GM18502 (cell line): Measurements from ENCODE around the gene ZNF488.

ENCODE experiments used
- ATAC-seq: cut with Tn5 transposase; IDR thresholded peaks from one replicate; pipeline ENCODE4 v1.9.1; 2021; ENCODE audit warnings: mild to moderate bottlenecking; ENCODE audit not compliant: unreplicated experiment, poor library complexity

ZNF488 gene

GRCh38 chr10:47368431-47369180 is 15.5 kb downstream of the ZNF488 start:
- ATAC-seq = no peak

- no peak for ATAC-seq
Observed at GRCh38 chr10:47367646-47368045, 16.4 kb downstream of the ZNF488 start.

GRCh38 chr10:47366731-47367460 is 17.2 kb downstream of the ZNF488 start:
- no peak for ATAC-seq

- ATAC-seq = no peak
Observed at GRCh38 chr10:47366181-47366631, 17.9 kb downstream of the ZNF488 start.

GRCh38 chr10:47365431-47366180 is 18.5 kb downstream of the ZNF488 start:
- ATAC-seq = no peak

GRCh38 chr10:47364911-47365310 is 19.2 kb downstream of the ZNF488 start:
- ATAC-seq = no peak

- ATAC-seq = no peak
Observed at GRCh38 chr10:47364366-47364765, 19.7 kb downstream of the ZNF488 start.

GRCh38 chr10:47363781-47364180 is 20.3 kb downstream of the ZNF488 start:
- no peak for ATAC-seq

- ATAC-seq = no peak
Observed at GRCh38 chr10:47362199-47362598, 21.9 kb downstream of the ZNF488 start.

- ATAC-seq = no peak
Observed at GRCh38 chr10:47361293-47361692, 22.8 kb downstream of the ZNF488 start.

- ATAC-seq = no peak
Observed at GRCh38 chr10:47360419-47361040, 23.6 kb downstream of the ZNF488 start.

- no peak for ATAC-seq
Observed at GRCh38 chr10:47359626-47360418, 24.3 kb downstream of the ZNF488 start.

GRCh38 chr10:47359101-47359500 is 25.0 kb downstream of the ZNF488 start:
- ATAC-seq = no peak

- no peak for ATAC-seq
Observed at GRCh38 chr10:47358457-47358856, 25.6 kb downstream of the ZNF488 start.

- no peak for ATAC-seq
Observed at GRCh38 chr10:47357911-47358310, 26.2 kb downstream of the ZNF488 start.

- ATAC-seq = no peak
Observed at GRCh38 chr10:47357131-47357582, 26.9 kb downstream of the ZNF488 start.

GRCh38 chr10:47356708-47357107 is 27.4 kb downstream of the ZNF488 start:
- no peak for ATAC-seq

GRCh38 chr10:47354900-47355299 is 29.2 kb downstream of the ZNF488 start:
- no peak for ATAC-seq

GRCh38 chr10:47354165-47354564 is 29.9 kb downstream of the ZNF488 start:
- no peak for ATAC-seq

GRCh38 chr10:47353351-47353750 is 30.7 kb downstream of the ZNF488 start:
- ATAC-seq = no peak
